ENCODE results near the gene COL28A1.
"Not testable (repeated sequence)": the region's sequence is repeated elsewhere in the genome, so short reads cannot be mapped to it uniquely, and the experiment has no call there.

Gene COL28A1

DNA sequence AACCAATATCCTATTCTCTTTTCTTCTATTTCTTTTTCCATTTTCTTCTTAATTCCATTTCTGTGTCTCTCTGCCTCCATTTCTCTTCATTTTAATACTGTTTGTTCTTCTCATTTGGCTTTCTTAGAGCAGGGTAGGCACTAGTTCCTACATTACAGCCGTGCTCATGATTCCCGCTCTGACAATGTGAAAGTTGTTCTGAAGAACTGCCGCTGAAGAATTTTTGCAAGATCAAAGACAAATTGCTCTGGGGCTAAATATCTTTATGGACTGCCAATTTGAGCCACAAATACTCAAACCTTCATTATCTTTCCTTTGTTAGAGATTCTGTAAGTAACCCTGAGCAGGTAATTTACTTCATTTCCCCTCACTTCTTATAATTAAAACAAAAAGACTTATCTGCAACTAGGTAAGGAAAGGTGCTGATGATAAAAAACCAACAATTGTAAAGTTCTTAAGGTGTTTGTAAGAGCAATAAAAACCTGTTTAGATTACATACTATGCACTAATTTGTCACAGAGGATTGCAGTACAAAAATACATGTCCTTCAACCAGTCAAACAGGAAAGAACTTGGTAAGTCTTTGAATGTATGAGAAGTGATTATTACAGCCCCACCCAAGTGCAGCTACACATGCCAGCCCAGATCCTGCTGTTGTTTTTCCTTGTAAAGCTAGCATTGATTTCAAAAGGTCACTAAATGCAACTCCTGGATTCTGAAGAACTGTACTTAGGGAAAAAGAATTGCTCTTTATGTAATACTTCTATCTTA is 127.5 kb downstream of the COL28A1 start:
- DNase-seq, result no peak

- DNase-seq, result no peak
These were observed 130.2 kb downstream of the COL28A1 start for GRCh38 chr7:7405461-7405860.

GRCh38 chr7:7399707-7400106 is 136.0 kb downstream of the COL28A1 start:
- DNase-seq, result no peak

DNA sequence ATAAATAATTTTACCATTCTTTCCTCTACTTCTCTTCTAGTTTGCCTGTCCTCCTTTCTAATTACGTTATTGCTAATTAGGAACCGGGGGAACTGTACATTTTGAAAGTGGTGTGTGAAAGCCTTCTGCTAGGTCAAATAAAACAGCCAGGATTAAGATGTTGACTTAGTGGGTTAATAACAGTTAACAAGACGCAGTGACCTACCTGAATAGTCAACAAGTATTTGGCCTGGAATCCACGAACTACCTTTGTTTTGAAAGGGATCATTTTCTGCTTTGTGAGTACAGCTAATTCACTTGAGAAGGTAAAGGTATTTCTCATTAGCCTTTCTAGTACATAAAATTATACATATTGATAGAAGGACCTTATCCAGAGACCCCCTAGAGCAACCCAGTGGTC is 139.9 kb downstream of the COL28A1 start:
- DNase-seq, result no peak

GRCh38 chr7:7388164-7388563 is 147.5 kb downstream of the COL28A1 start:
- not testable (repeated sequence) for DNase-seq

GRCh38 chr7:7385421-7385820 is 150.3 kb downstream of the COL28A1 start:
- no peak for DNase-seq

DNA sequence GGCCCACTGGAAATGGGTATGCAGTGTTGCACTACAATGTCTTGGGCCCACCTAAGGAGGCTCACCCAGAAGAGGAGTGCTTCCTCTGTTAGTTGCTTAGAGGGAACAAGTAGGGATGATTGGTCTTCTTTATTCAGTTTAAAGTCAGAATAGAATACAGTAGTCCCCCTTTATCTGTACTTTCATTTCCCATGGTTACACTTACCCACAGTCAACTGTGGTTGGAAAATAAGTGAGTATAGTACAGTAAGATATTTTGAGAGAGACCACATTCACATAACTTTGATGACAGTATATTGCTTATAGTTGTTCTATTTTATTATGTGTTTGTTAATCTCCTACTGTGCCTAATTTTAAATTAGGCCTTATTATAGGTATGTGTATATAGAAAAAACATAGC is 151.4 kb downstream of the COL28A1 start:
- no peak for DNase-seq

DNA sequence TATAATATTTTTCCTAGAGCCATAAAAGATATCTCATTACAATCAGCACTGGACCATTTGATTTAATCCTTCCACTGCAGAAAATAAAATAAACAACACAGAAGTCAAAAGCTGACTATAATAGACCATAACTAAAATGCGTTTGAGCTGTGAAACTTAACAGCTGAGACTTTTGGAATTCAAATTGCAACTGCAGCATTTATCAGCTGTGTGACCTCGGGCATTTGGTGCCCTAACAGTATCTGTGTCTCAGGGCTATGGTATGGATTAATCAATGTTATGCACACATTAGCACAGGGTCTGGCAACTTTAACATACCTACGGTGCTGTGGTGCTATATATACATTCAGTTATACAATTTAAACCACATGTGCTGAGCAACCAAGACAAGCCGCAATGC is 160.1 kb downstream of the COL28A1 start:
- no peak for DNase-seq

DNA sequence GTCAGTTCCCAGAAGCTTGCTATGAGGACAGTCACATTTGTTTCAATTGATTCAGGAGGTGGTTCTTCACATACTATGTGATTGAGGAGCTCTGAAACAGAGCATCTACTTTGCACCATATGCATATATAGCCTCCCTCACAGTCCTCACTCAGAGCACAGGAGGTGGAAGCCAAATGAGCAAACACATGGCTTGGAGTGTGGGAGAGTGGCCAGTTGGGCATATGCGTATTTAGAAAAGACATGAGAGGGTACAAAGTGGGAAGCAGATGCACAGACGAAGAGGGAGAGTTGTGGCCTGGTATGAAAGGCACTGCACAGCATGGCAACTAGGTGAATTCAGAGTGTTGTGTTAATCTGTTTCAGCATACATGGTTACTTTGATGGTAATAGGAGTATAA is 165.6 kb downstream of the COL28A1 start:
- no peak for DNase-seq

DNA sequence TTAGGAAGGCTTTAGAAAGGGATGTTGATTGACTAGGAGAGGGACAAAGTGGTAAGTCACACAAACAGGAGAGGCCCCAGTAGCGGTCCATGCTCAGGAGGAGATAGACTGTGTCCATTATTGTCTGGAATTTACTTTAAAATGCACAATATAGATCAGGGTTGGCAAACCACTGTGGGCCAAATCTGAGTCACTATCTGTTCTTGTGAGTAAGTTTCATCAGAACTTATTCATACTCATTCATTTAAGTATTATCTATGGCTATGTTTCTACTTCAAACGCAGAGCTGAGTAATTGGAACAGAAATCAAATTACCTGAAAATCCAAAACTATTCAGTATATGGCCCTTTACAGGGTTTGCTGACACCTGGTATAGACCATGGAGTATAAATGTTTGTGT is 166.5 kb downstream of the COL28A1 start:
- DNase-seq, result no peak

- no peak for DNase-seq
These were observed 181.0 kb downstream of the COL28A1 start for GRCh38 chr7:7354674-7355073.

DNA sequence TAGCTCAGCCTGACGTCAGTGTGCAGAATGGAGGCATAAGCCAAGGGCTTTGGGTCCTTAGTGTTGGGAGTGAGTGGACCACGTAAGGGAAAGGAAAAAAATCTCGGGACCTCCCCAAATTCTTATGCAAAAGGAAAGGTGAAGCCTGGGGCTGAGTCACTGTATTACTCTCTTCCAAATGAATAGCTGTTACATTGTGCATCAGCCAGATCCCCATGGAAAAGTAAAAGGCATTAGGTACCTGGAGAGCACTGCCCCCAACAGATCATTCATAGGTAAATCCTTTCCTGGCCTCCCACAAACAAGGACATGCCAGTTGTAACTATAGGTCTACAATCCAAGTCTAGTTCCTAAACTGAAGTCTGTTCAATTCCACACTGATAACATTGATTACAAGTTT is 182.8 kb downstream of the COL28A1 start:
- DNase-seq, result no peak

- no peak for DNase-seq
These were observed 183.8 kb downstream of the COL28A1 start for GRCh38 chr7:7351832-7352231.

GRCh38 chr7:7351156-7351555 is 184.5 kb downstream of the COL28A1 start:
- no peak for DNase-seq

GRCh38 chr7:7349156-7349555 is 186.5 kb downstream of the COL28A1 start:
- DNase-seq, result no peak

DNA sequence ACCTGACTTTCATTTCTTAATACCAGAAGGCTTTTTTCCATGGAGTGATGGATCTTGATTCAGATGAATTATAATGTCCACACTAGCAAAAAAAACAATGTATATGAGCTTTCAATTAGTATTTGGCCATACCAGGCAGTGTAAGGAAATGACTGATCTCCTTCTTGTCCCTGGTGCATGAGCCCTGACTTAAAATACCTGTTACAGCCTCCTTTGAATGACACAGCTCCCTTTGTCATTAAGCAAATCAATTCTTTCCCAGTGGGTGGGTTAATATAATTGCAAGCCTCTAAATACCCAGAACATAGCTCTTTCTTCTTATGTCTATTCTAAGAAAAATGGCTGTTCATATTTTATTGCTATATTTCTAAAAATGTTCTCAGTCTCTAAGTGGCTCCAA is 188.6 kb downstream of the COL28A1 start:
- DNase-seq, result no peak

DNA sequence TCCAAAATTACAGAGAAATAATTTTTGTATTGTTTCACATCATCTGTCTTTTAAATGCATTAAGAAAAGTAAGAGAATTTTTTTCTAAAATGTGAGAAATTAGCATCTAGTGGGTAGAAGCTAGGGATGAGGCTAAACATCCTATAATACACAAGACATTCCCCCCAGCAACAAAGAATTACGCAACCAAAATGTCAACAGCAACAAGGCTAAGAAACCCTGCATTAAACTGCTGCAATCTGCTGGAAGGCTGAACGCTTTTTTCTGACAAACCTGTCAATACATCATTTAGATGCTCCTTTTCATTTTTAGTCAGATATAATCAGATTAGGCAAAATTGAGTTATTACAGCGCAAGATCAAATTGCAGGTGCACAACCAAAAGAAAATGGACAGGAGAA is 191.1 kb downstream of the COL28A1 start:
- DNase-seq, result no peak

DNA sequence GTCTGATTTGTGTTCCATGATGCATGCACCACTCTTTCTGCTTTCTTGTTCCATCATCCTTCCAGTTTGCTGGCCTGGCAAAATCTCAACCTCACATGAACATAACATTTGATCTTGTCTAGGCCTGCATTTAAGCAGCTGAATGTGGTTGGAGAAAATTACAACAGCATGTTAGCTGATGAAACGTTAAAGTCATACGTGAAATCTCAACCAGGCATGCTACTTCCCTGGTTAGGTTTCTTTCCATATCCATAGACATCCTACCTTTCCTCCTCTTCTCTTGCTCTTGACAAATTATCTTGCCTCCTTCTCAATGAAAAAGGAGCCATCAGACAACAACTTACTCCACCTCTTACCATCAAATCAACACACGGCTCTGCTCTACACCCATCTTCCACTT is 199.8 kb downstream of the COL28A1 start:
- no peak for DNase-seq

DNA sequence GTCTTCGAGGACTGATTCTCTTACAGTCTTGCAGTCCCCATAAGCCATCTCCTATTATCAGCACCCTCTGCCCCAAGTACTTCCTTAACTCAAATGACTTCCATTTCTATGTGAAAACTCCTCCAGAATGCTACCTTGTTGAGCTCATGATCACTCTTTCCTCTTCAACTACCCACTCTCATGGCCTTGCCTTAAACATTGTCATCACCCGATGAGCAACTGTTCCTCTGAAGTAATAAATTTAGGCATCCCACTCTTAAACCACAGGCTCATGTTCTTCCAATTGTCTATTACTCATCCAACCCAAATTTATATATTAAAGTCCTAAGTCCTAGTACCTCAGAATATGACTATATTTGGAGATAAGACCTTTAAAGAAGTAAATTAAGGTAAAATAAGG is 200.5 kb downstream of the COL28A1 start:
- DNase-seq, result no peak

GRCh38 chr7:7333610-7334009 is 202.1 kb downstream of the COL28A1 start:
- DNase-seq, result no peak

DNA sequence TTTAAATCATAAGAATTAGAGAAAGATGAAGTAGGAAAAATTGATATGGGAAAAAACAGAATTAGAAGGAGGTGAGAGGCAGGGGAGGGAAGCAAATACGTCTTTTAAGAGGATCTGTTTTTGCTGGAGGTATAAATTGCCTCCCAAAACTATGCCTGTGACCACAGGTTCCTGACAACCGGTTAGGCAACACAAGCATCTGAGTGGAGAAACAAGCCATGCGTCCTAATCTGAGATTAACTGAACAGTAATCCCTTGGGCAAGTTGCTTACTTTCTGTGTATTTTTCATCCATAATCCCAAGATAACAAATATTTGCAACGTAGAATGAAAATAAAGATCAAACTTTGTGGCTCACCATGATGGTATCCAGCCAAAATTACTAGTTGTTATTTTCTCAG is 204.2 kb downstream of the COL28A1 start:
- DNase-seq, result no peak

- no peak for DNase-seq
These were observed 204.7 kb downstream of the COL28A1 start for GRCh38 chr7:7330997-7331396.

DNA sequence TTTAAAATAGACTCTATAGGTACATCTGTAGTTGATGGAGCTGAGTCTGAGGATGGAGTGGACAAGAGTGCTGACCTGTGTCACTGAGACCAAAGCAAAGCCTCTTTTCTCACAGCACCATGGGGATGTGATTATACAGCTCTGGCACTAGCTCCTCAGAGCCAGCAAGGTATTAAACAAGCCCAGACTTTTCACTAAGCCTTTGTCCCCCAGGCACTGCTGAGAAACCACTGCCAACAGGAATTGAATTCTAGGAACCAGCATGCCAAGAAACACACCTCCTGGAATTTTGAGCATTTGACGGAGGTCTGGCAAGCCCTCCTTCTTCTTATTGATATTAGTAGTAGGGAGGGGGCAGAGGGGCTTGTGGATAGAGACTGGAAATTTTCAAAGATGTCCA is 206.3 kb downstream of the COL28A1 start:
- DNase-seq, result no peak

DNA sequence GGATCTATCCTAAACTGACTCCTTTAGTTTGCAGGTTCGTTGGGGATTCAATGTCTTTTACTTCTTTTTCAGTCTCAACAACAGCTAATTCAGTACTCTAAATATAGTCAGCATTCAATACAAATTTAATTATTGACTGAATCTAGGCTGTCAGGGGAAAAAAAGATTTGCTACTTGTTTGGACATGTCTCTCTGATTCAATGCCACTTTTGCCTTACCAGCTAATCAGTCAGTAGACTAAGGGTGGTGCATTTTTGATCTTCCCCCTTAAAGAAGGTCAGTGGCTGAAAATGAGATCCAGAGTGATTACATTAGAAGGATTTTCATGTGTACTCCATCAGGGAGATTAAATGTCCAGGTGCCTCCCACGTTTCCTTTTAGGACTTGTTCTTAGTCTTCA is 208.2 kb downstream of the COL28A1 start:
- no peak for DNase-seq

DNA sequence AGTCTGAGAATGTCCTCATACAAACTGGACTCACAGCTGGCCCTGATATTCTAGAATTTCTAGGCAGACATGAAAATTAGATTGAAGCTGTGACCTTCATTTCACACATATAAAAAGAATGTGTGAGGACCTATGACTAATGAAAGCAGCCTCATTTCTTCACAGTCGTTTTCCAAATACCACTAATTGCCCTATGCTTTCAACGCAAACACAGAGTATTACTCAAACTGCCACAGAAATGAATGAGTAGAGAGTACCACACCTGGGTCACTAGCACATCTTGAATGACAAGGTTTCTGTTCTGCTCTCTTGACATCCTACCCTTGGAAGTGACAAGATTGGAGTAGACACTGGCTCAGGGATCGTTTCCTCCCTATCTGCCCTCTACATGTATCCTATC is 211.0 kb downstream of the COL28A1 start:
- DNase-seq, result no peak
